Measurements from ENCODE around the gene KIFAP3.

- TF ChIP-seq EZH2 (IDR thresholded peaks at IDR 0.05) (no peak), POLR2AphosphoS5 (IDR thresholded peaks at IDR 0.05; ENCODE audit: borderline replicate concordance, low read depth, low read length) (no peak)
These were observed 46.7 kb downstream of the KIFAP3 start for GRCh38 chr1:170027760-170028159.
